Hematopoietic multipotent progenitor cell (in vitro differentiated cells): Measurements from ENCODE around the gene TTC9B. TPM values are rescaled to one million over a fixed set of nuclear protein-coding genes. Genes with fewer than 3 reads are reported as not detected.

ENCODE experiments used
- DNase-seq, 3 donors: peaks; one replicate each; pipeline ENCODE4 v3.0.0-alpha.2; 2011 to 2015; ENCODE audit warnings: low read depth in 2 of 3, low spot score in 2 of 3
- total RNA-seq: library from RNA; depleted of rRNA; stranded (reverse); fragments of >200 nt; gene quantifications from one replicate; pipeline ENCODE4 v1.2.3, GENCODE V29; 2012

Gene TTC9B
- under 0.01 TPM for total RNA-seq

DNA sequence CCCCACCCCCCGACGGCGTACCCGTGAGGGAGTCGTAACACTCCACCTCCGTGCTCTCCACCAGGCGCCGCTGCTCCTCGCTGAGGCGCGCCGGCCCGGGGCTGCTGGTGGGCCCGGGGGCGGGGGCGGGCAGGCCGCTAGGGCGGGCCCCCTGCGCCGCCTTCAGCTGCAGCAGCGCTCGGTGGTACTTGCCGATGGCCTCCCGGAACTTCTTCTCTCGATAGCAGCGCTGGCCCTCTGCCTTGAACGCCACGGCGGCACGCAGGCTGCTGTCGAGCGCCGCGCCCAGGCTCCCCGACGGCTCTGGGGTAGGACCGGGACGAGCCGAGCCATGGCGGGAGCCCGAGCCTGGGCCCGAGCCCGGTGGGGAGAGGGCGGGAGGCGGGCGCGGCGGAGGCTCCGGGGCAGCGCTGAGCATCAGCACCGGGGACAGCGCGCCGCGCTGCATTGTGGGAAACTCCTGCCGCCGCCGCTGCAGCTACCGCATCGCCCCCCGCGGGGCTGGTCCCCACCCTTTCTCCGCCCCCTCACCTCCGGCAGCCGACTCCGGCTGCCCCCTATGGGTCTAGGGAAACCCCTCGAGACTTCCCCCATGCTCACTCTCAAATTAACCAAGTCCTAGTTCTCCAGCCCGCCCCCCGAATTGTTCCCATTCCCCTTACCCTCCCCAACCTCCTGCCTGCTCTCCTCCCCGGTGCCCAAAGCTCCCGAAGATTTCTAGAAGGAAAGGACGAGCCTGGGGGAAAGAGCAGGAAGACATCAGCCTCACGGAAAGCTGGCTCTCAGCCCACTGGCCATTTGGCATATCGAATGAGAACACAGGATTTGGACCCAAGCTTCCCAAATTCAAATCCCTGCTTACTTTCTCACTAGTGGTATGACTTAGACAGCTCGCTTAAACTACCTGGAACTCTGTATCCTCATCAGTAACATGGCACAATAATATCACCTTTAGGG, at the start of gene TTC9B:
Gene TTC9B, minus strand, starts transcription at position 451 of the 957 bp plus-strand sequence. Its CDS starts 3 bp downstream, at position 448.
- DNase-seq = peak in 2 of 3 donors; percentile 69 to 73

DNA sequence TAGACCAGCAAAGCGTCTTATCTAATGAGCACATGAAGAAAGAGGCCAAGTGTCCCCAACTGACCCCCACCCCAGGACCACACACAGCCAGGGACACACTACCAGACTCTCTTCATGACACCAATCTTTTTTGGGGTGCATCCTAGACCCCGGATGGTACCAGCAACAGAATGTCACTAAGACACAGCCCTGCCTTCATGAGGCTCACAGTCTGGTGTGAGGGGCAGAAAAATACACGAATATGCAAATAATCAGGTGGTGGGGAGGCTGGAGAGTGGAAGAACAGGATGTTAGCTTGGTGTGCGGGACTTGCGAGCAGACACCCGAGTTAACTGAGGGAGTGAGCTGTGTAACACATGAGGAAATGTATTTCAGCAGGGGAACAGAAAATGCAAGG, 49.4 kb upstream of the TTC9B start:
- DNase-seq = no peak

DNA sequence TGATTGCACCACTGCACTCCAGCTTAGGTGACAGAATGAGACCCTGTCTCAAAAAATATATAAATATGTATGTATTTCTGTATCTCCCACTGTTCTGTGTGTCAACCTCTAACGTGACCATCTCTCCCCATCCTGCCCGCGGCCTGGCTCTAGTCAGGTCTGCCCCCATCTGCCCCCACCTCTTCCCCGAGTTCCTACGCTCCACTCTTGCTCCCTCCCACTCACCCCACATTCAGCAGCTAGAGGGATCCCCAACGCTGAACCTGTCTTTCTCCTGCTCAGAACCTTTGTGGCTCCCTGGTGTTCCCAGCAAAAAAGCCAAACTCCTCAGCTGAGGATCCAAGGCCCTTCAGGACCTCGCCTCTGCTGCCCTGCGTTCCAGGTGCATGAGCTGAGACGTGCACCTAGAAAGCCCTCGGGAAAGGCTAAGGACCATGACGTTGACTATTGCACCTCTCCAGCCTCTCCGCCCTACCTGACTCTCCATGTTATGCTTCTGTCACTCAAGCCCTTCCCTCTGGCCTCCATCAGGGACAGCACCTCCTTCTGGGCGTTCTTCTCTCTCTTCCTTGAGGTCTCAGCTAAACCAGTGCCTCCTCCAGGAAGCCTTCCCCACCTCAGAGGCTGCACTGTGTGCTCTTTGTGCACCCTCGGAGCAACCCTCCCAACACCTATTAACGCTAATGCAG, 48.9 kb upstream of the TTC9B start:
- DNase-seq = no peak

DNA sequence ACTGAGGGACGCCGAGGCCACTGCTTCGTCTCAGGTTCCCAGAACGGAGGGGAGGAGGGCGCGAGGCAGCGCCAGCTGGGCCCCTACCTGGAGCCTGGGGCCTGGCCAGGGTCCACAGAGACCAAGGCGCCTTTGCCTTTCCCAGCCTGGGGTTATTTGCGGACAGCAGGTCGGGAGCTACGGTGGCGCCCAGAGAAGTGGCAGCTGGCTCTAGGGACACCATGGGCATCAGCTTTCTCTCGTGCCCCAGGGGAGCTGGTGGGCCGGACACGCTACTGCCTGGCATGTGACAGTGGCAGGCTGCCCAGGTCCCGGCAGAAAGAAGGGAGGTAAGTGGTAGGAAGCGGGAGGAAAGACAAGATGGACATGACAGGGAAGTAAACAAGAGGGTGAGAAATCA, 47.9 kb upstream of the TTC9B start:
- DNase-seq = no peak

DNA sequence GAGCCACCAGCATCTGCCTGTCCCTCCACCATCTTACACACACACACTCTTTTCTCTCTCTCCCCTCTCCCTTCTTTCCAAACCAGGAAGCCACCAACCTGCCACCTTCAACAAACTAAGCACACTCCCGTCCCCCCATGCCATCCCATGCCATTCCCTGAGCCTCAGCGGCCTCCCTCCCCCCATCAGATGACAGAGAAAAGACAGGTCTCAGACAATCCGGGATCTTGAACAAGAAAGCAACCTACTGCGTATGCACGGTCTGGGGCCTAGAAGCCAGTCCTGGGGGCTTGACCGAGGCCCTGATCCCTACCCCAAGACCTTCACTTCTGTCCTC, 47.5 kb upstream of the TTC9B start:
- DNase-seq = no peak

DNA sequence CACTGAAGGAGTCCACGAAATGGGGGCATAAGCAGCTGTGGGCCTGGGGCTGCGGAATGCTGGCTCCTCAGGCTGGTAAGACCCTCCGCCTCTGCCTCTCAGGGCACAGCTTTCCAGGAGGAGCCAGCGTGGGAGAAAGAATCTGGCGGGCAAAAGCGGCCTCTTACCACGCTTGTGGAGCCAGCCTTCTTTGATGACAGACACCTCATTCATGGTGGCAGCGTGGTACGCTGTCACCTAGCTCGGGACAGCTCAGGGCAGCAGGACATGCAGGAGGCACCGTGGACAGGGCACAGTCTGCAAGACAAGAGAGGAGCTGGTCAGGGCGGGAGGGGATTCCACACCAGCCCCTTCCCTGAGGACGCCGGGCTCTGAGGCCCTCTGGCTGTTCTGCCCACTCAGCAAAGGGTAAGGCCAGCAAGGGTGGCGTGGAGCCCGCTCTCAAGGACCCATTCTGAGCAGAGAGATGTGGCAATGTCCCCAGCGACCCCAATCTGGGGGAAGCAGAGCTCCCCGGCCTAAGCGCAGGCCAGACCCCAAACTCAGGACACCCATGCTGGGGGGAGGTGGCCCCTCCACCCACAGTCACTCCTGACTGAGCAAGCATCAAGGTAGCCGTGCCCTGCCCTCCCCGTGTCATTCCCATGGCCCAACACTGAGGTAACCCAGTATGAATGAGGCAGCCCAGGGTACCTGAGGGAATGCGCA, 47.0 kb upstream of the TTC9B start:
- no peak for DNase-seq

DNA sequence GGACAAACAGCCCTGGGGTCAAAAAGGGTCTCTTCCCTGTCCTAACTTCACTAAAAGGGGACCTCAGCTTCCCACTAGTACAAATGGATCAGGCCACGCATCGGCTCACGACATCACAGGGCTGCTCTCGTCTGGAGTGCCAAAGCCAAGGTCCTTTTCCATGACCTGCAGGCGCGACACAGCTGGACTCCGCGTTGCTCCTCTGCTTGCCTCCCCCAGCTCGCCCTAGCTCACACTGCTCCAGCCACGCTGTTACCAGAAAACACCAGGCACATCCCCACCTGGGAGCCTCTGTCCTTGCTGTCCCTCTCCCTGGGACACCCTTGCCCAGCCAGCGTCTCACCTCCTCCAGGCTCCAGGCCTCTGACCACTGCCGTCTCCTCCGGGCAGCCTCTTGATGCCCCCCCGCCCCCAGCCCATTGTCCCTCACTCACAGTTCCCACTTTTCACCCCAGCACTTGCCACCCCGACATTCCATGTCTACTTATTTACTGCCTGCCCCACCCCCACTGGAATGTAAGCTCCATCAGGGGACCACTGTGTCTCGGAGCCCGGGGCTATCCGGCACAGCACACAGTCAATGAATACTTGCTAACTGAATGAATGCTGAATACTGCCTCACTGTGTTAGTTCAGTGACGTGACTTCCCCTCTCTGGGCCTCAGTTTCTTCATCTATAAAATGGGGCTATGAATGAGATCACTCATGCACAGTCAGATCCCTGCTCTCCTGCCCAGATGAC, 46.3 kb upstream of the TTC9B start:
- no peak for DNase-seq

DNA sequence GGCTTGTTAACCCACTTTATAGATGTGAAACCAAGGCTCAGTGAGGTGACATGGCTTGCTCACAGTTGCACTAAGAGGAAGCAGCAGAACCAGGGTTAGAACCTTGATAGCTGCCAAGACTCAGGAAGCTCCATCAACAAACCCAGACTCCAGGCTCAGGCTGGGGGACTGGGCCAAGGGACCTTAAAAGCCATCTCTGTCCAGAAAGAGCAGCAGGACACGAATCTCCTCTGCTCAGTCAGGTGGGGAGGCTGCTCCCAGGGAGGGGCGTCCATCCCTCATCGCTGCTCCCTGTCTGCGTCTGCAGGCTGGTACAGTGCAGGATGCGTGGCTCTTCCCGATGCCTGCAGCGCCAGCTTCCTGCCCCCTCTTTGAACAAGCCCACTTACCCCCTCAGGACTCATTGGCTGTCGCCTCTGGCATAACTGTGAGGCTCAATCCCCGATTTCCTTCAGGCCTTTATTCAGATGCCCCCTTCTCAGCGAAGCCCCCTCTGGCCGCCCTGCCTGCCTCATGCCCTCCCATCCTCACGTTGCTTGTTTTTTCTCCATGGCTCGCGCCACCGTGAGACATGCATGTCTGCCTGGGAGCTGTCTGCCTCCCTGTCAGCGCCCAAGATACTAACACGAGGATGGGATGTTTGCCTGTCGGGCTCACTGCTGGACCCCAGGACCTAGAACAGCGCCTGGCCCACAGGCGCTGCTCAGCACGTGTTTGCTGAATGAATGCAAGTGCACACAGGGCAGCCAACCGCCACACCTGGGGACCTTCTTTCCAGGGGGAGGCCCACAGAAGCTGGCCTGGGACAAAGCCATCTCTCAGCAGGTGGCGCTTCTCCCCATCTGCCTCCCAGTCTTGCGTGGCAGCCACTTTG, 45.5 kb upstream of the TTC9B start:
- DNase-seq = no peak

DNA sequence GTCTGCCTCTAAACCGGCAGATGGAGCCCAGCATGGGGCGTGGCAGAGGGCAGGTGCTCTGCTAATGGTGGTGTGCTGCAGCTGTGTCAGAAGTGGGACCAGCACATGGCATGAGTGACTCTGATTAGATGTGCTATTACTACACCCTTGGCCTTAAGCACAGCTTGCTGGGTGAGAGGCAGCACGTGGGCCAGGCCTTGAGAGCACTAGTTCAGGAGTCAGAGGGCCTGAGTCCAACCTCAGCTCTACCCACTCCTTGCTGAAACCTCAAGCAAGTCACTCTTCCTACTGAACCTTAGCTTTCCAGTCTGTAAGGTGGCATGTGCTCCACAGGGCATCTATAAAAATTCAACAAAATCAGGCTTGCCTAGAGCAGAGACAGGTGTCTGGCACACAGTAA, 44.2 kb upstream of the TTC9B start:
- no peak for DNase-seq

DNA sequence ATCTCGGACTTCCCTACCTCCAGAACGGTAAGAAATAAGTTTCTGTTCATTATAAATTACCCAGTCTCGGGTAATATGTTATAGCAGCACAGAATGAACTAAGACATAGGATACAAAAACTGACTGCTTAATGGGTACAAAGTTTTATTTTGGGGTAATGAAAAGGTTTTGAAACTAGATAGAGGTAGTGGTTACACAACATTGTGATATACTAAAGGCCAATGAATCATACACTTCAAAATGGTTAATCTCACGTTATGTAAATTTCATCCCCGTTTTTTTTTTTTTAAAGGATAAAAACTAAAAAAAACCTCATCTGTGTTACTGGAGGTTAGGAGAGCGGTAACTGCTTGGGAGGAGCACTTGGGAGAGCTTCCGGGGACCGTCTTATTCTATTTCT, 43.4 kb upstream of the TTC9B start:
- DNase-seq = no peak

DNA sequence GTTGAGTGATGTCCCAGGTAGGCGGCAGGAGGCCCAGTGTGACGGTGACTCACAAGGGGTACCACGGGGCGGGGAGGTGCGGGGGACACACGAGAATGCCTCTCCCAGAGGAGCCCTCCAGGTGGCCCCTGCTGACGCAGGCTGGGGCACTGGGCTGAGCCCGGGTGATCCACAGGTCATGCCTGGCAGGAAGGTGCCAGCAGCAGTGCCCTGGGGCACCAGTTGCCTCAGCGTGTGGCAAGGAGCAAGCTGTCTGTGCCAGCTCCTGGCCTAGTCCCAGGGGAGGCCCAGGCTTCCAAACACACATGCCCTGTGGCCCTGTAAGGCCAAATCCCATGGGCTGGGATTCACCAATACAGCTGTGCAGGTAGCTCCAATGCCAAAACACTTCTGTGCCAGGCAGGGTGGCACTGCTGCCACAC, 38.9 kb upstream of the TTC9B start:
- DNase-seq = no peak

DNA sequence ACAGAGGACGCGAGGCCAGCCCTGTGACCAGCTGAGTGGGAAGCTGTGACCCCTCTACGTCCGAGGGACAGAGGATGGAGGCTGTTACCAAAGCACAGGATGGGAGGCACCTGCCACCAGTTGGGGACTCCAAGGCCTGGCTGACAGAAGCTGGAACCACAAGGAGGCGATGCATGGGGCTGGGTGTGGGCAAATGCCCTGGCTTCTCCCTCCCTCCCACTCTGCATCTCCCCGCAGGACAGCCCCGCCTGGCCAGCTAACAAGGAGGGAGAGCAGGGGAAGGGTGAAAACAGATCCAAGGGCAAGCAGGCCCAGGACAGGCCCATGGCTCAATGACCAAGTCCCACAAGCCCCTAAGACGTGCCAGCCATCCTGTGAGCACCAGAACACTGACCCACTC, 38.3 kb upstream of the TTC9B start:
- DNase-seq = no peak

DNA sequence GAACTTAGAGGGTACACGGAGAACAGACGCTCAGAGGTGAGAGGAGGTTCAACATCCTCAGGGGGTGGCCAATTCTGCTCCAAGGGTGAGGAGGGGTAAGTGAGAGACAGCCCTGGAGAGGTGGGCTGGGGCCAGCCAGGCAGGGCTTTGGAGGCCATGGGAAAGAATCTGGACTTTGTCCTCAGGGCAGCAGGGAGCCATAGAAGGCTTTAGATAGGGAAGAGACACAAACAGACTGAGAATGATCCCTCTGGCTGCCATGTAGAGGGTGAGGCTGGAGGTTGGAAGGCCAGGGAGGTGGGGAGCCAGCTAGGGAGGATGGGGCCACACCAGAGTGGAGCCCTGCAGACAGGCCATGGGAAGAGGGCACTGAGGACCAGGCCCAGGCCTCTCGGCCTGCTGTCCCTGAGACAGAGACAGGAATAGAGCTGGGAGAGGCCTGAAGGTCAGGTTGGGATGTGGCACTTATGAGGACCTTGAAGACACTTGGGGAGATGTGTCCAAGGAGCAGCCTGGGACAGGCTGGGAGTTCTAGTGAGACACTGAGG, 37.5 kb upstream of the TTC9B start:
- no peak for DNase-seq

DNA sequence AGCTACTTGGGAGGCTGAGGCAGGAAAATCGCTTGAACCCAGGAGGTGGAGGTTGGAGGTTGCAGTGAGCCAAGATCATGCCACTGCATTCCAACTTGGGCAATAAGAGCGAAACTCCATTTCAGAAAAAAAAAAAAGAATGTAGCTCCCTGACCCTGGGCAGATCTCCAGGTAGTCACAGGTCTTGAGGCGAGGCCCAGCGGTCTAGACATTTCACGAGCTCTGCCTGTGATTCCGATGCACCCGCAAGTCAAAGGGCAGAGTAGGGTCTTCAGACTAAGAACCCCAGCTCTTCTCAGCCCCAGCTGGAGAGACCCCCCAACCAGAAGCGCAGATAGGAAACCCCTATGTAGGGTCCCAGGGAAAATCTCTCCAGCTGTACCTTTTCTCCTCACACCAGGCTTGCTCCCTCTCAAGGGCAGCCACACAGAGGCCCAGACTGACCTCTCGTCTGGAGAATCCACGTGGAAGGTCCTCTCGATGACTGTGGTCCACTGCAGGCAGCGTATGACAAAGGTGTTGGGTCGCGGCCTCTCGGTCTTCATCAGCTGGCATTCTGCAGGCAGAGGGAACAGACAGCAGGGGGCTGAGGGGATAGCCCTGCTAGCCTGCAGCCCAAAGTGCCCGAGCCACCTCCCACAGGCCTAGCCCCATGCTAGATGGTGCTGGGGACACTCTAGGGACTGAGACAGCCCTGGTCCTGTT, 36.7 kb upstream of the TTC9B start:
- DNase-seq = no peak

DNA sequence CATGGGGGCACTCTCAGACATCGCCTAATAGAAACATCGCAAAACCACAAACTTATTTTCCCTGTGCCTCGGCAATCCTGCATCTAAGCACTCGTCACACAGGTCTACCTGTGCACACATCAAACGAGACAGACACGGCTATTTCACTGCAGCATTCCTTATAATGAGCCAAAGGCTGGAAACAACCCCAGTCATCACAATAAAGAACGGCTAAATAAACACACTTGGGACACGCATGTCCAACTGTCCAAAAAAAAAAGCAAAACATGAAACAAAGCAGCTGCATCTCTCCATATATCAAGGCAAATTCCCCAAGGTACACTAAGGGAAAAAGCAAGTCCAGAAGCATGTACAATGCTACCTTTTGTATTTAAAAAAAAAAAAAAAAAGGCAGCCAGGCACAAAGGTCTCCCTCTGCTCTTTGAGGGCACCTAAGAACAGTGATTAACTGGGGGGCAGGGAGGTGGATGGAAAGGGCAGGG, 35.5 kb upstream of the TTC9B start:
- no peak for DNase-seq

DNA sequence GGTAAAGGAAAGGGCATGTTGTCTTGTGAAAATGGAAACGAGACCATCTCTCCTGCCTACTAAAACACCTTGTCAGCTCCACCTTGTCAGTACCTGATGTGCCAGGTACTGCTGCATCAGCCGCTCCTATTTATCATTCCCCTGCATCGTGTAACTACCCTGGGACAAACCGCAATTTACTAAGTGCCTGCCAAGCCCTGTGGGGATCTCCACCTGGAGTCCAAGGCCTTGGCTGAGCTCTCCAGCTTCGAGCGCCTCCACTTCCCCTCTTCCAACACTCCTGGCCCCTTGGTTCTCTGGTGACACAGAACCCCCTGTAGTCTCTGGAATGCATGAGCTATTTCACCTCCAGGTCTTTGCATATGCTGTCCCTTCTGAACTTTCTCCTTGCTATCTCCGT, 34.2 kb upstream of the TTC9B start:
- DNase-seq = no peak

DNA sequence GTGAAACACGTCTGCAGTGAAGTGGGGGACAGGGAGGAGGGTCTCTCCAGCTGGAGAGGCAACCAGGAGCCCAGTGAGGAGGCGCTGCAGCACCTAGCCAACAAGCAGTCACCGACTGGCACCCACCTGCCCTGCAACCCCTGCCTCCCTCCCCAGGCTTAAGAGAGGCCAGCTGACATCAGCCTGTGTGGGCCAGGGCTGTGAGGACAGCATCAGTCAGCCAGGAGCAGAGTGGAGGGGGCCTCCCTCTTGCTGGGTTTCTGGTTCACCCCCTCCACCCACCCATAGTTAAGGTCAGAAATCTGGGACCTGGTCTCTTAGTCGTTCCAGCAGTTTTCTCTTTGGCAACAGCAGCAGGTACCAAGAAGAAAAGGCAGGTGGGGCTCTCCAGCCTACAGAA, 33.8 kb upstream of the TTC9B start:
- DNase-seq = no peak

DNA sequence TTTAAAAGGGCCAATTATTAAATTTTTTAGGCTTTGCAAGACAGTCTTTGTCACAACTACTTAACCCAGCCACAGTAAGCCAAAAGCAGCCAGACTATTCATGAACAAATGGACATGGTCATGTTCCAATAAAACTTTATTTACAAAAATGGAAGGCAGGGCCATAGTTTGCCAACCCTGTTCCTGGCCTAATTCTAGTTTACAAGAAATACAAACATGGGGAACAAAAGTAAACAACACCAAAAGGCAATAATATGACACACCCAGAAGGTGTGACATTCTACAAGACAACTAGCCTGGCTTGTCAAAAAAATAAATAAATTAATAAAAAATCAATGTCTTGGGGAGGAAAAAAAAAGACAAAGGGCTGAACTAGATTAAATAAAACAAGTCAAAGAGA, 33.1 kb upstream of the TTC9B start:
- DNase-seq = no peak

DNA sequence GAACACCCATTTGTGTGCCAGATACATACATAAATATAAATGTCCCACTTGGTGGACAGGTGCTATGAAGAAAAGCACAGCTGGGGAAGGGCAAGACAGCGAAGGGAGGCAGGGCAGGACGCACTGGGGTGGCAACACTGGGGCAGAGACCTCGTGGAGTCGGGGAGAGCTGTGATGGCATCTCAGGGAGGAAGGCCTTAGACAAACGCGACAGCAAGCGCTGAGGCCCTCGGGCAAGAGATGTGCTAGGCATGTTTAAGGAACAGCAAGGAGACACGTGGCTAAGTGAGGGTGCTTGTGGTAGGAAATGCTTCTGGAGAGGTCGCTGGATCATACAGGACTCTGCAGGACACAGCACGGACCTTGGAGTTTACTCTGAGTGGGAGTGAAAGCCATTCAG, 31.6 kb upstream of the TTC9B start:
- no peak for DNase-seq
